HG03432 (cell line): ENCODE results near the gene HOXB6.

Experiments used
- ATAC-seq: cut with Tn5 transposase; IDR thresholded peaks from one replicate; pipeline ENCODE4 v1.9.1; 2021; ENCODE audit warnings: mild to moderate bottlenecking, moderate library complexity; ENCODE audit not compliant: unreplicated experiment

Gene HOXB6

DNA sequence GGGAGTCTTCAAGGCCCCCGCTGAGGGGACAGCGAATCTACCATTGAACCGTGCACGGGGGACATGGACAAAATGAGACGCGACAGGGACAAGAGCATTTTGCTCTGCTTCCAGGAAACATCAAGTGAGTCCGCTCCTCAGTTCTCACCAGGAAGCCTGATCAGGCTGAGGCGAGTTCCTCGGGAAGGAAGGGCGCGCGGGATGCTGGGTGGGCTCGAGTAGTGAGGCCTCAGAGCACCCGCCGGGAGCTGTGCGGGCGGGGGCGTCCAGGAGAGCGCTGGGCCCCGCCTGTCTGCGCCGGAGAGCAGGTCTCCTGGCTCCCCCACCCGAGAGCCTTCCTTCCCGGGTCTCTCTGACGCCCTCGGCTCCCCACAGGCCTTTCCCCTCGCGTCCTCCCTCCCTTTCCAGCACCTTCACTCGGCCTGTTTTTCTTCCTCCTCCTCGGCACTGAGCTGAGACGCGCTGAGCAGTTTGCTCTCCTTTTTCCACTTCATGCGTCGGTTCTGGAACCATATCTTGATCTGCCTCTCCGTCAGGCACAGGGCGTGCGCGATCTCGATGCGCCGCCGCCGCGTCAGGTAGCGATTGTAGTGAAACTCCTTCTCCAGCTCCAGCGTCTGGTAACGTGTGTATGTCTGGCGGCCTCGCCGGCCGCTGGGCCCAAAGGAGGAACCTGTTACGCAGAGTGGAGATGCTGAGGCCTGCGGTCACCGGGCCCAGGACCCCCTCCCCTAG lies 8.6 kb downstream of the HOXB6 start:
- ATAC-seq: no peak

DNA sequence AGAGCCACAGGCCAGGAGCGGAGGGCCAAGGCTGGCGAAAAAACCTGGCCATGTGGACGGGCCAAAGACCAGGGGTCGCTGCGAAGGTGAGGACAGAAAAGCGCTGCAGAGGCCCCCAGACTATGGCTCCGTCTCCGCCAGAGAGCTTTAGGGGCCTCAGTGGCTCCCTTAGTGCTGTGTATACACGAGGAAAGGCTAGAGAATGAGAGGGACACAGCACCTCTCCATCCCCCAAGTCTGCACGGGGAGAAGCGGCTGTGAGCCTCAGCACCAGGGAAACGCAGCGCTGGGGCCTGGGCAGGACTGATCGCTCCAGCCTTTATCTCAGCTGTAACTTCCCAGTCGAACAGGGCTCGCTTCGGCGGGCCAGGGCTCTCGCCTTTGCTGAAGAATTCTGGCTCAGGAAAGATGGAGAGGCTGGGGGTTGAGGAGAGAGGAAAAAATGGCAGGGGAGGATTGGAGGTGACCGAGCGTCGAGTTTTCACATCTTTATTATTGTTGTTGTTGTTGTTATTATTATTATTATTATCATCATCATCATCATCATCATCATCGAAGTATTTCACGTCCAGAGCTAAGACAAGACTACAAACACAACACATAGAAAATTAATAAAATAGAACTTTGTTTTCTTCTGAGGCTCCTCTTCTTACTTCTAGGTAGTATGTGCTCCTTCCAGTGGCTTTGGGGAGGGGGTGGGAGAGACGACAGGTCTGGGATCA lies 9.3 kb downstream of the HOXB6 start:
- ATAC-seq: no peak

DNA sequence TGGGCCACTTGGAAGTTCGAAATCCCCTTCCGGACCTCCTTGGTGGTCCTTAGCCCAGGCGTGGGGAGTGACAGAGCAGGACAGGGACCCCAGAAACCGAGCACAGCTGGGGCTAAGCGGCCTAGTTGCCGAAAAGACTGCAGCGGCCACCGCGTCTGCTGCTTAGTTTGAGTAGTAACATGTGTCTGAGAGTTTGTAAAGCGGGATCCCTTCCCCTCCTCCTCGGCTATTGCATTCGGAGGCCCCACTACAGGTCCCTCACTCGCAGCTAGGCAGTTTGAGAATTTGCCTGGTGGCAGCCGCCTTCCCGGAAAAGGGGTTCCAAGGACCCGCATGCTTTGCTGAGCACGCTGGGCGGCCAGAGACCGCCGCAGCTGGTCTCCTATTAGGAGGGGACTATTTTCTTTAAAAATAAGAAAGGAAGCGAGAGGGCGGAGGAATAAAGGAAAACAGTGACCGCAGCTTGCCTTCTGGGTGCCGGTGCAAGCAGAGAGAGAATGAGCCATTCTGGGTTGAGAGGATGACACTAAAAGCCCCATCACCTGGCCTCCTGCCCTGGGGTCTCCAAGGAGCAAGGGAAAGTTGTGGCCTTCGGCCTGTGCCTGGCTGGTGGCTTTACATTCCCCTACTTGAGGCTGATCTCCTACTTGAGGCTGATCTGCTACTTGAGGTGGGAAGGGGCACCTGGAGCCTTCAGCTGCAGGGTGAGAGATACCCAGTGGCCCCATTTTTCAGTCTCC lies 10.1 kb downstream of the HOXB6 start:
- ATAC-seq: no peak

DNA sequence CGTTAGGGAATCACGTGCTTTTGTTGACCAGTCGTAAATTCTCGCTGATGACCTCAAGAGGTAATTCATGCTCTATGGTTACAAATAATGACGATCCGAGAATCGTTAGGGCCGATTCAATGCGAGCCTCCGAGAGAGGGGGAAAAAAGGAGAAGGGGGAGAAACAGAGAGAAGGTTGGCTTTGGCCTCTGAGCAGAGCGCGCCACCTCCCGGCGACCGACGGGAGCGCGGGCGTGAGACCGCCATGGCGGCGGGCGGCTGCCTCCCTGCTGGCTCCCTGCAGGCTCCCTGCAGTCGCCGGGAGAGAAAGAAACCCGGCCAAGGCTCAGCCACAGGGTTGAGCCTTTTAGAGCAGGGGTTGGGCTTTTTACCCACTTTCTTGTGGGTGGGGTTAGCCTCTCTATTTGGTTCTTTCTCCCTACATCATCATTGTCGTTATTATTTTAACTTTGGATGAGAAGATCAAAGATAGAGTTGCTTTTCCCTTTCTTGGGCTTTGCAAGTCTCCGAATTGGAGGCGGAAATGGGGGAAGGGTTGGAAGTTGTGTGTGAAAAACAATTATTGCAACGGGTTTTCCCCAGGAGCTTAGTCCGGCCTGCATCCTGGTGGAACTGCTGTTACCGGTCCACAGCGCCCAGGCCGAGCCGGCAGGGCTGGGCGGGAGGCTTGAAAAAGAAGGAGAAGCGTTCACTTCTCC lies 10.8 kb downstream of the HOXB6 start:
- no peak for ATAC-seq

DNA sequence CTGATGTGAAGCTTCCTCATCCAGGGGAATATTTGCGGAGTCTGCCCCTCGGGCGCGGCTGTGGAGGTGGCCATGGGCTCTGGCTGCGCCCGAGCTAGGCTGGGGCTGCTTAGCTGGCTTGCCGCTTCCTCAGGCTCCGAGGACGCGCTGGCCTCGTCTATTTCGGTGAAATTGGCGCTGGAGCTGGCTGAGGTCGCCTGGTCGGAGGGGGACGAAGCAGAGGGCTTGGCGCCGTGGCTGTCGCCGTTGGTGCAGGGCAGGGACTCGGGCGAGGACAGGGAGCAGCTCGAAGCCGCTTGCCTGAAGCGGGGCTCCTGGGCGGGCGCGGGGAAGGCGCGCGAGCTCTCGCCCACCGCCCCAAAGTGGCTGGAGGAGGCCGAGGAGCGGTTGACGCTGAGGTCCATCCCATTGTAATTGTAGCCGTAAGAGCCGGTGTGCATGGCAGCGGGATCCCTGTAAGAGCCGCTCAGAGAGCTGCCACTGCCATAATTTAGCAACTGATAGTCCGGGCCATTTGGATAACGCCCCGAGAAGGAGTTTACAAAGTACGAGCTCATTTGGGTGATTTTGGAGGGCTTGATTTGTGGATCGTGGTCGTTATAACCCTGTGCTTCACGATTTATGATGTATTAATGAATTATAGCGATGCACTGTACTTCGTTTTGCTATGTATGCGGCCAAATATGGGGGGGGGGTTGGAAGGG lies 11.5 kb downstream of the HOXB6 start, which contains the start of gene HOXB5:
HOXB5 (minus strand) TSS at position 654 of the 704 bp plus-strand sequence; CDS start at position 557, 97 bp downstream.
- no peak for ATAC-seq

DNA sequence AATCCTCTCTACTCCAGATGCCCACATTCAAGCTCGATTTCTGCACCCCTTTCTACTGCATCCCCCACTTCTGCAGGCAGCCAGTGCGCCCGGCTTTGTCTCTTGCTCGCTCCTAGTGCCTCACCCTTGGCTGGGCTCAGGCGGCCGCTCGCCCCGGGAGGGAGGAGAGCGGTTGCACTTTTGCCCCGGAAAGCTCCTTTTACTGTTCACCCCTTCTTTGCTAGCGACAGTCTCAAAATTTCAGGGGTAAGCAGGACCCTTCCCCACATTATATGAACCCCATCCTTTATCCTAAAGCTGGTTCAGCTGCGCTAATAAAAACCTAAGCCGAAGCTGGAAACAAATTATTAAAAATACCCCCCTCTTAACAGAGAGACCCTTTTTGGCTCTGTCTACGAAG lies 12.2 kb downstream of the HOXB6 start:
- no peak for ATAC-seq

DNA sequence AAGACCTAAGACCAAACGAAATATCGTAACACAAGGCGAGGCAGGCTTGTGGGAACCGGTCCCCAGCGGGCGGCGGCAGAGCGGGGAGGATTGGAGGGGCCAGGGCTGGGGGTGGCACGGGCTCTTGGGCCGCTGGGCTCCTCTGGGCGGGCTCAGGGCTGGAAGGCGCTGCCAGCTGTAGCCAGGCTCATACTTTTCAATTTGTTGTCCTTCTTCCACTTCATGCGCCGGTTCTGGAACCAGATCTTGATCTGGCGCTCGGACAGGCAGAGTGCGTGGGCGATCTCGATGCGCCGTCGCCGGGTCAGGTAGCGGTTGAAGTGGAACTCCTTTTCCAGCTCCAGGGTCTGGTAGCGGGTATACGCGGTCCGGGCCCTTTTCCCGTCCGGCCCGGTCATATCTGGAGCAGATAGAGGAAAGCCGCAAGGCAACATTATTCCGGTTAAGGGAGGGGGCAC lies 12.7 kb downstream of the HOXB6 start:
- no peak for ATAC-seq

DNA sequence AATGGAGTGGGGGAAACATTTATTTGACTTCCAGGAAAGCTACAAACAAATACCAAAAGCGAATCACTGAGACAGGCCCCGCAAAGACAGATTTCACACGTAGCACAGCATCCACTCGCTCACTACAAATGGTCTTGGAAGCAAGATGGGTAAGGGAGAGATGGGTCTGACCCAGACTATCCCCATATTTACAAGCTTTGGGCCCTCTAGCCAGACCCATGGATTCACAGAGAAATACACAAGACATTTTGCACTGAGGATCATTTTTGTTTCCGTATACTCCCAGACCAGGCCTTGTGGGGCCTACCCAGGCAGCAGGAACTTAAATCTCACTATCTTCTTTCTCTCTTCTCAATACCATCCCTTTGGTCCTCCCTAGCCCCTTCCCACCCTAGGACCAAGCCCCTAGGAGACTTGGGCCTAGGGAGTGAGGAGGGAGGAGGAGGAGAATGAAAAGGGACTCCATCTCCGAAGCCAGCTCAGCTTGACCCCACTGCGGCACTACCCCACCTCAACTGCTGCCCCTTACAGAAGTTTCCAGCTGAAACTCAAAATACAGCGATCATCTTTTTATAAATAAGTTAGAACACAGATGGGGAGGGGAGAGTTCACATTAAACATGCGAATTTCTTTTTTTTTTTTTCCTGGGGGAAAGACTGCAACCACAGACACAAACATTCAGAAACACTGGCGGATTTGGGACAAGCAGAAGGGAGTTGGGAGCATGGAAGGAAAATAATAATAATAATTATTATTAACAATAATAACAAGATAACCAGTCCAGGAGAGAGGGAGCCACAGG lies 13.3 kb downstream of the HOXB6 start:
- no peak for ATAC-seq

DNA sequence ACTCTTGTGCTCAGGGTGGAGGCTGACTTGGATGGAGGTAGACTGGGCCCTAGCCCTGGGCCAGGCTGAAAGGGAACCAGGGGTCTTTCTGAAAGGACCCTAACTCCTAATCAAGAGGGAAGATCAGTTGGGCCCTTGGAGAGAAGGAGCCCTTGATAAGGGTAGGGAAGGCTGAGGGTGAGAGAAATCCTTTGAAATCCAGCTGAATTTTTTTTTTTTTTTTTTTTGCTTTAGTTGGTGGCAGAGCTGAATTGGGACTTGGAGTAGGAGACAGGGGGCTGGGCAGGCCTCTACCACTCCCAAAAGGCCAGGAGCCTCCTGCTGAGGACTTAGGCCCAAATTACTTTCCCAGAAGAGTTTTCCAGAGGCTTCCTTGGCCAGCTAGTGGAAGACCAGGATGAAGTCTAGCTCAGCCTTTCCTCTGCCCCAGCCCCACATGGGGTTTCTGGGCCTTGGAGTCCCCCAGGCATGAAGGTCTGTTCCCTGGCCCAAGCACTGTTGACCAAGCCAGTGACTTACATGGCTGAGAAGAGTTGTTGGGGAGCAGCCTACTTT lies 14.1 kb downstream of the HOXB6 start:
- ATAC-seq: no peak

DNA sequence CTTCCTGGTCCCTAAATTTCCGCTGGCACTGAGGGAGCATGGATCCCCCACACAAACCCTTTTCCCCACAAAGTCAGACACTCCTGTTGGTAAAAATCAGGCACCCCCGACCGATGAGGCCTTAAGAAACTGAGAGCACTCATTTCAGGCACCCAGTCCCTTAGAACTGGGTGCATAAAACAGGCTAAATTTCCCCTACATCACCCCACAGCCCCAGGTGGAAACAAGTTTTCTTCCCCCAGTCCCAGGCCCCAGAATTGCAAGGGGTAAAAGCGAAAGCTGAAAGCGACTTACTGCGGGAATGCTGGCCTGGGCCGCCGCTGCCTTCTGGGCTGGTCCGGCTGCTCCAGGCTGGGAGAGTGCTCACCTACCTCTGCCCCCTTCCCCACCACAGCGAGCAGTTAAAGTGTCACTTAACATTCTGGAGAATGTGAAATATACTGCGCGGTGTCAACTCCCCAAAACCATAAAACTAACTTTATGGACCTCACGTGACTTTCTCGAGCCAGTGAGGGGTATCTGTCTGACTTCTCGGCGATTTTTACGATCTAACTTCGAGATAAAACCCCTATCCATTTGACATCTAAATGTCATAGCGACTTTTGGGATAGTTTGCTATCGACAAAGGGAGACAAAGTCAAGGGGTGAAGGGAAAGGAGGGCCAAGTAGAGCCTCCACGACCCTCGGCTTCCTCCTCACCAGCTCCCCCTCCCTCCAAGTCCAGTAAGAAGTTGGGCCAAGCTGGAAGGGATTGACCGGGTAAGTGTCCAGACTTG lies 14.8 kb downstream of the HOXB6 start, which contains the start of gene HOXB3:
HOXB3 (minus strand) TSS at position 411 of the 776 bp plus-strand sequence. CDS start 37,767 bp downstream, outside the sequence.
- ATAC-seq: no peak

DNA sequence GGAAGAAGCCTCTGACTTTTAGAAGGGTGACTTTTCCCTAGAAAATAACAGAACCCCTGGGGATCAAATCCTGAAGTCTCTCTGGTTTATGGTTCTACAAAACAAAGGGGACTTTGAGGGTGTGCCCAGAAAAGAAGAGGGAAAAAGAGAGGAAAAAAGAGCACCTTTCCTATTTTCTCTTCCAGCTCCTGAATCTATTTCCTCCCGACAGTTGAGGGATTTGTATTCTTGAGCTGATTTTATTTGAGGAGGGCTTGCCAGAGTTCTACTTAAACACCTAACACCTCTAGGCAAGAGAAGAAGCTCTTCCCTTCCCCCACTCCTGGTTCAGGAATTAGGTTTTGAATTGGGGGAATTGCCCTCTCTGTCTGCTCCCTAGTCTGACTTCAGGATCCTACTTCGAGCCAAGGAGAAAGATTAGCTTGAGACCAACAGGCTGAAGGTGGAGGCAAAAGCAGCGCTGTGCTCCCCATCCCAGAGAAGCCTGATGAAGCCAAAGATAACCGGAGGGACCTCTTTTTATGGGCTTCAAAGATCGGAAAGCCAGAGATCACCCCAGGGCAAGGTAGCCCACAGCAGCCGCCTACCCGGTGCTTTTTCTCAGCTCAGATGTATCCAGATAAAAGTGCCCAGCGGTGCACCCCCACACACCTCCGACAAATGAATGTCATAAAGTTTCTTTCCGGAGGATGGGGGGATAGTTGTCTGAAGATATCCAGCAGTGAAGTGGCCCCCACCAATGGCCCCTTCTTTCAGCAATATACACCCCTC lies 15.5 kb downstream of the HOXB6 start:
- ATAC-seq: no peak

DNA sequence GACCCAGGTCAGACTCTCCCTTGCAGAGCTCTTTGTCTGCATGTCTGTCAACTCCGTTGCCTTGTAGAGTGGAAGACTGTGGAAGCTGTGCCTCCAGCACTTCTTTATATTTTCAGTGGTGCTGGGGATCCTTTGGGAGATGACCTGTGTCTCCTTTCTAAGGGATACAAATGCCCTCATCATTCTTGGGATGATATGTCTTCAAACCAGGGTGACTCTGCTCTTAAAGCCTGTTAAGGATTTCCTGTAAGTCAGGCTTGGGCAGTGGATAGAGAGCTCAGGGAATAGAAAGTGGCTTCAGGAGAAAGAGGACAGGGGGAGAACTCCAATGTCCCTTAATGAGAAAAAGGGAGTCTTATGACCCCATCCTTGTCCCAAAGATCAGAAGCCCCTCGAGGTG lies 16.3 kb downstream of the HOXB6 start:
- no peak for ATAC-seq

DNA sequence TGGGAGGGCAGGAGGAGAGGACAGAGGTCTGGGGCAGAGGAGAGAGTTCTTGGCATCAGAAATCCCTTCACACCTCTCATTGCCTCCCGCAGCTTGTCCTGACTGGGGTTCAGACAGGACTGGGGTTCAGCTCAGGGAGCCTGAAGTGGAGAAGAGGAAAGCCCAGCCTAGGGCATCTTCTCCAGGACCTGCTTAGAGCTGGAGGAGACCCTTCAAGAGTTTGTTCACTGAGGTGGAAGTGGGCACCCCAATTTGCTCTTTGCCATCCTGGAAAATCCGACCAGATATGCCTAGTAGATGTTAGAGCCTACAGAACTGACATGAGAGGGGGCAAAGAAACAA lies 16.7 kb downstream of the HOXB6 start:
- ATAC-seq: no peak

DNA sequence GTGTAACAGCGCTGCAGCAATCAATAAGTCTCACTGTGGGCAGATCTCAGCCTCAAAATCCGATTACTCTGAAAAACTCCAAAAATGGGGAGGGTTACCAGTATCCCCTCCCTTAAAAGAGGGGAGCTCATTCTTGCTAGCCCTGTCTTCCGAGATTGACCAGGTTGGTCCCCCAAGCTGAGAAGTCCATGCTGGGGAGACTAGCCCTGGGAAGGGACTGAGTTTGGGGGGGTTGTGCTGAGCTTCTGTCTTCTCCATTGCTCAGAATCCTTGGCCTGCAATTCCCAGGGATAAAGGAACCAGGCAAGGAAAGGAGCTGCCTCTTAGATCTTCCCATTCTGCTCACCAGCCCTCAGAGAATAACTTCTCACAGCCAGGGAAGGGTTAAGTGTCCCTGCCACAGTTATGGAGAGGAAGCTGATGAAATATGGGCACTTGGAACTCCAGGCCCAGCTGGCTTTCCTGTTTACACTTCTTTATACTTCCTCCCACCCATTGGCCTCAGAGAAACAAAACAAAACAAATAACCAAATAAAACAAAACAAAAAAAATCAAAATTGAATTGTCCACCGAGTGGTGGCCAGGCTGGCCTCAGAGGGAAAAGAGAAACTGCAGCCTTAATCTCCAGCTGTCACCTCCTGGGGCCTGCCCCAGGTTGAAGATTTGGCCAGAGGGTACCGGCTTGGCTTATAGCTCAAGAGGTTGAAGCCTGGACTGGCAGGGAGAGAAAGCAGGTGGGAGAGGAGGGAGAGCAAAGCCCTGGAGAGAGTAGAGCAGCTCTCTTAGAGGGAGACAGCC lies 17.3 kb downstream of the HOXB6 start:
- no peak for ATAC-seq

DNA sequence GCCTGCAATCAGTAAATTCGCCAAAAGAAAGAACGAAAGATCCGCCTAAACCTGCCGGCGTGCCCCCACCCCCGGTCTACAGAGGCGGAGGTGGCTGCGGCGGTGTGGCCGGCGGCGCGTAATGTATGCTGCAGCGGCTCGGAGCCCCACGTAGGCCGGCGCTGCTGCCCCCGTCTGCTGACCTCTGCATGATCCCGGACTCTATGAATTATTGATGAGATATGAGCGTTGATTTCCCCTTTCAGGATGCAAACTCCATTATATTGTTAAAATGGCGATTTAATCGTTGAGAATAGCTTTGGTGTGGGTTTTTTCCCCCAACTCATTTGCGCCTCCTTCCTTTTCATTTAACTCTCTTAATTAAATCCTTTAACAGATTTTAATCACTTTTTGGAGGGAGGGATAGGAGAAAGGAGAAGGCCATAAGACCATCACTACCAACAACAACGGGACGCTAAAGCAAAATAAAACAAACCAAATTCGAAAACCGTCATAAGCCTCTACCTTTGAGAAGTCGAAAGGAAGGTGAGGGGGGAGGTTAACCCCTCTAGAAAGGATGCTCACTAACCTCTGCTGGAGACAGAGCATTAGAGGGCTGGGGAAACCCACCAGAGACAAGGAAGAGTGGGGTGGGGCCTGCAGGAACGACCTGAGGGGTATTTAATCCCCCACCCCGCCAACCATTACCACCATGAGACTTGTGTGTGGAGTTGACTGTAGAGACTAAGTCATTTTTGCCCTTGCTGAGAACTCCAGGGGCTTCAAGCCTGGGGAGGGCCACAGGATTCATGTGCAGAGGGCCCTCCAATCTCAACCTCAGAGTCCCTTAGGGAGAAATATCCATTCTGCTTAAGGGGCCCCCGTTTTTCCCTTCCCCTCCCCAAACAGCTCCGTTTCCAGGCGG lies 18.2 kb downstream of the HOXB6 start:
- no peak for ATAC-seq

DNA sequence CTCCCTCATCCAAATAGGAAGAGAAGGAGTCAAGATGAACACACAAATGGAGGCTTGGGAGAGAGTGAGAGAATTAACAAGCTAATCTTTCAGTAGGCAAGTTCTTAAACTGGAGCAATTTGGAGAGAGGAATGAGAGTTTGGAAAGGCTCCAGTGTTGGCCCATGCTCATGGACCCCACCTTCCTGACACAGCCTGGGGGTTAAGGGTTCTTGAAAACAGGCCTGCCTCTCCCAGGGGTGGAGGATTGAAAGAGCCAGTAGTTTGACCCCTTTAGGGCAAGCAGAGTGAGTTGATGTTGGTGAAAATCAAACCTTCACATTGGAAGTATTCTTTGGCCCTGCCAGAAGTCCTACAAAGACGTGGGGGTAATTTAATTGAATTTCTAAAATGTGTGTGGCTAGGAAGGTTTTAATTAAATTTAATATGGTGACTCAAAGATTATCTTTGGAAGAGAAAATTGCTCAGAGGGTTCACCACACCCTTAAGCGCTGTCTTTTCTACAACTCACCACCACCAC lies 20.5 kb downstream of the HOXB6 start:
- ATAC-seq: no peak
